Adrenal gland (tissue), 12 donors: ENCODE data around the gene CUX1. TPM values are rescaled to one million over a fixed set of nuclear protein-coding genes. Genes with fewer than 3 reads are reported as not detected.

ENCODE experiments used
- DNase-seq, 7 donors: peaks; one replicate each; pipeline ENCODE4 v3.0.0-alpha.2; 2019 to 2020
- H3K27ac ChIP-seq, 5 donors: fragments of 200-600 bp; sonication (generic) in 4 of 5; 1 replicate in 3 of 5; 2 replicates in 2 of 5; pipeline versions ENCODE4 v1.5.1 to v1.8.0; 2016 to 2020; ENCODE audit warnings: mild to moderate bottlenecking in 1 of 5
- H3K27me3 ChIP-seq: fragments of 200-600 bp; 2 replicates; pipeline ENCODE4 v1.8.0; 2021
- H3K36me3 ChIP-seq, 2 donors: fragments of 200-600 bp; replicated peaks in 1 of 2; 1 replicate in 1 of 2; 2 replicates in 1 of 2; pipeline versions ENCODE4 v1.5.1 to v1.8.0; 2018 to 2022
- H3K4me1 ChIP-seq, 2 donors: fragments of 200-600 bp; replicated peaks in 1 of 2; 1 replicate in 1 of 2; 2 replicates in 1 of 2; pipeline versions ENCODE4 v1.5.1 to v1.8.0; 2018 to 2021
- H3K4me3 ChIP-seq, 4 donors: fragments of 200-600 bp; sonication (generic) in 3 of 4; one replicate each; pipeline ENCODE4 v1.5.1; 2016 to 2018
- H3K9me3 ChIP-seq, 3 donors: fragments of 200-600 bp; sonication (generic) in 1 of 3; replicated peaks in 1 of 3; 1 replicate in 2 of 3; 2 replicates in 1 of 3; pipeline versions ENCODE4 v1.5.1 to v1.8.0; 2016 to 2021
- CTCF ChIP-seq, 6 experiments: fragments of 450-650 bp in 4 of 6; fragments of 200-600 bp in 2 of 6; sonication (generic) in 1 of 6; IDR thresholded peaks; 1 replicate in 5 of 6; 2 replicates in 1 of 6; pipeline versions ENCODE4 v1.5.1 to v1.8.0; 2016 to 2021; ENCODE audit warnings: antibody characterized with exemption in 6 of 6, mild to moderate bottlenecking in 2 of 6, moderate library complexity in 1 of 6
- POLR2A ChIP-seq, 2 donors: fragments of 450-650 bp; IDR thresholded peaks; one replicate each; pipeline ENCODE4 v1.6.1; 2017; ENCODE audit warnings: antibody characterized with exemption in 2 of 2, mild to moderate bottlenecking in 2 of 2, moderate library complexity in 1 of 2
- WGBS, 4 donors: extraction: QIAGEN DNeasy Blood & Tissue Kit in 2 of 4; methylation state at CpG; one replicate each; pipeline versions ENCODE4 v1.1.5 to v1.1.7; 2013 to 2017; 5-methylcytosine and 5-hydroxymethylcytosine counted together
- intact Hi-C, 2 donors: fragments of 100-400 bp; cut with DNase I; formaldehyde crosslinking; loops; one replicate each; pipeline versions ENCODE4 v1.14.1 to v1.15.0; 2022 to 2023
- polyA plus RNA-seq, 3 donors: library from polyadenylated mRNA; stranded (reverse); fragments of 200-250 nt in 2 of 3; fragments of 350-450 nt in 1 of 3; fragmentation: Illumina TruSeq in 1 of 3; extraction: RNeasy Lipid Tissue Mini Kit (QIAGEN cat#74804) in 1 of 3; gene quantifications; one replicate each; pipeline ENCODE4 v1.2.3, GENCODE V29; 2013 to 2014
- total RNA-seq, 9 donors: library from RNA; depleted of rRNA in 4 of 9; stranded (reverse); fragments of >200 nt in 4 of 9; fragments of 120-200 nt in 1 of 9; fragmentation: NEBNext Ultra II Directional in 1 of 9; extraction: Animal tissue kit (Norgen Biotek cat#: 25700) in 1 of 9; gene quantifications; one replicate each; pipeline versions ENCODE4 v1.1.0 to v1.2.4, GENCODE V29; 2013 to 2023
- donor health status: healthy with polysubstance abuse.
- donor health status: Bipolar disorder and iron deficiency.
- donor health status: DM: yes; HTN: yes; CAD: no.
- donor health status: DM: no; HTN: no; CAD: no.
- donor health status: DM: no; HTN: no; CAD: no.
- donor health status: DM: yes; HTN: yes; CAD: no.

Gene CUX1
- total and polyA plus RNA-seq, 12 donors: 17.2 to 72.6 (median 58.3) TPM

- H3K27me3 ChIP-seq: no peaks in the 10 kb centered on the region
- H3K9me3 ChIP-seq: no peaks in the 10 kb centered on the region
- no peak for DNase-seq
- intact Hi-C loops: no loop called here
- 86 to 100% (median 94%) methylated on average over 5 to 7 of the region's 7 CpGs for WGBS, 4 donors
- H3K4me3 ChIP-seq: no peak overlapping the region
- TF ChIP-seq CTCF (IDR thresholded peaks at IDR 0.05) (no peak), POLR2A (IDR thresholded peaks at IDR 0.05) (no peak)
- H3K4me1 ChIP-seq: no peaks in the 10 kb centered on the region
- H3K36me3 ChIP-seq: peaks cover 0 to 33% of the 10 kb centered on the region in 2 donors
- H3K27ac ChIP-seq: no peak overlapping the region
Observed at GRCh38 chr7:102189756-102190155, 372.3 kb downstream of the CUX1 start.

GRCh38 chr7:102190776-102191350 is 373.4 kb downstream of the CUX1 start:
- DNase-seq: no peak
- Histone ChIP-seq H3K4me1 (no peaks in the 10 kb centered on the region), H3K36me3 (peaks cover 0 to 37% of the 10 kb centered on the region in 2 donors), H3K27ac (no peak overlapping the region), H3K9me3 (no peaks in the 10 kb centered on the region), H3K4me3 (no peak overlapping the region), H3K27me3 (no peaks in the 10 kb centered on the region)
- intact Hi-C loops: no loop called here
- TF ChIP-seq CTCF (IDR thresholded peaks at IDR 0.05): no peak
- no peak for TF ChIP-seq POLR2A (IDR thresholded peaks at IDR 0.05)
- 90 to 93% (median 92%) methylated on average over 13 of the region's 13 CpGs for WGBS, 4 donors

GRCh38 chr7:102191556-102192379 is 374.3 kb downstream of the CUX1 start:
- Histone ChIP-seq H3K27ac (no peak overlapping the region), H3K4me3 (no peak overlapping the region), H3K9me3 (no peaks in the 10 kb centered on the region), H3K36me3 (peaks cover 0 to 37% of the 10 kb centered on the region in 2 donors), H3K4me1 (no peaks in the 10 kb centered on the region), H3K27me3 (no peaks in the 10 kb centered on the region)
- 87 to 91% (median 91%) methylated on average over 17 of the region's 17 CpGs for WGBS, 4 donors
- no peak for DNase-seq
- intact Hi-C loops: no loop called here
- TF ChIP-seq CTCF (IDR thresholded peaks at IDR 0.05) (no peak), POLR2A (IDR thresholded peaks at IDR 0.05) (no peak)

- H3K27me3 ChIP-seq: no peaks in the 10 kb centered on the region
- intact Hi-C loops: no loop called here
- H3K27ac ChIP-seq: no peak overlapping the region
- H3K4me3 ChIP-seq: no peak overlapping the region
- no peaks in the 10 kb centered on the region for H3K4me1 ChIP-seq
- no peaks in the 10 kb centered on the region for H3K9me3 ChIP-seq
- 92 to 100% (median 97%) methylated on average over 3 of the region's 3 CpGs for WGBS, 4 donors
- no peak for DNase-seq
- no peak for TF ChIP-seq CTCF (IDR thresholded peaks at IDR 0.05)
- TF ChIP-seq POLR2A (IDR thresholded peaks at IDR 0.05): no peak
- peaks cover 0 to 47% of the 10 kb centered on the region in 2 donors for H3K36me3 ChIP-seq
Observed at GRCh38 chr7:102192790-102193189, 375.4 kb downstream of the CUX1 start.
